ENCODE data around the gene FAM13A.

FAM13A gene

GRCh38 chr4:88788424-88788823 is 268.6 kb downstream of the FAM13A start:
- no peak for DNase-seq (ENCODE audit: low read depth in 1 of 2, low spot score in 1 of 2)

GRCh38 chr4:88786011-88786410 is 271.0 kb downstream of the FAM13A start:
- DNase-seq (ENCODE audit: low read depth in 1 of 2, low spot score in 1 of 2), result no peak

GRCh38 chr4:88780389-88780788 is 276.6 kb downstream of the FAM13A start:
- DNase-seq (ENCODE audit: low read depth in 1 of 2, low spot score in 1 of 2), result no peak

- DNase-seq (ENCODE audit: low read depth in 1 of 2, low spot score in 1 of 2), result no peak
These were observed 277.6 kb downstream of the FAM13A start for GRCh38 chr4:88779431-88779830.

GRCh38 chr4:88775529-88775928 is 281.5 kb downstream of the FAM13A start:
- DNase-seq (ENCODE audit: low read depth in 1 of 2, low spot score in 1 of 2), result no peak

GRCh38 chr4:88775026-88775425 is 282.0 kb downstream of the FAM13A start:
- DNase-seq (ENCODE audit: low read depth in 1 of 2, low spot score in 1 of 2), result no peak

GRCh38 chr4:88771883-88772450 is 285.0 kb downstream of the FAM13A start:
- no peak for DNase-seq (ENCODE audit: low read depth in 1 of 2, low spot score in 1 of 2)

GRCh38 chr4:88765729-88766128 is 291.3 kb downstream of the FAM13A start:
- no peak for DNase-seq (ENCODE audit: low read depth in 1 of 2, low spot score in 1 of 2)

GRCh38 chr4:88763075-88763474 is 293.9 kb downstream of the FAM13A start:
- DNase-seq (ENCODE audit: low read depth in 1 of 2, low spot score in 1 of 2), result no peak

GRCh38 chr4:88761861-88762523 is 295.0 kb downstream of the FAM13A start:
- no peak for DNase-seq (ENCODE audit: low read depth in 1 of 2, low spot score in 1 of 2)

GRCh38 chr4:88761342-88761741 is 295.6 kb downstream of the FAM13A start:
- no peak for DNase-seq (ENCODE audit: low read depth in 1 of 2, low spot score in 1 of 2)

- DNase-seq (ENCODE audit: low read depth in 1 of 2, low spot score in 1 of 2), result no peak
These were observed 297.1 kb downstream of the FAM13A start for GRCh38 chr4:88759895-88760290.

GRCh38 chr4:88759039-88759894 is 297.7 kb downstream of the FAM13A start:
- no peak for DNase-seq (ENCODE audit: low read depth in 1 of 2, low spot score in 1 of 2)

GRCh38 chr4:88758264-88758663 is 298.7 kb downstream of the FAM13A start:
- no peak for DNase-seq (ENCODE audit: low read depth in 1 of 2, low spot score in 1 of 2)

GRCh38 chr4:88757776-88758175 is 299.2 kb downstream of the FAM13A start:
- DNase-seq (ENCODE audit: low read depth in 1 of 2, low spot score in 1 of 2), result no peak

- DNase-seq (ENCODE audit: low read depth in 1 of 2, low spot score in 1 of 2), result no peak
These were observed 299.9 kb downstream of the FAM13A start for GRCh38 chr4:88757067-88757466.

GRCh38 chr4:88756149-88756548 is 300.8 kb downstream of the FAM13A start:
- no peak for DNase-seq (ENCODE audit: low read depth in 1 of 2, low spot score in 1 of 2)

- no peak for DNase-seq (ENCODE audit: low read depth in 1 of 2, low spot score in 1 of 2)
These were observed 301.5 kb downstream of the FAM13A start for GRCh38 chr4:88755454-88755853.

GRCh38 chr4:88754796-88755195 is 302.2 kb downstream of the FAM13A start:
- DNase-seq (ENCODE audit: low read depth in 1 of 2, low spot score in 1 of 2), result no peak

GRCh38 chr4:88753658-88754571 is 303.1 kb downstream of the FAM13A start:
- no peak for DNase-seq (ENCODE audit: low read depth in 1 of 2, low spot score in 1 of 2)

GRCh38 chr4:88752754-88753153 is 304.2 kb downstream of the FAM13A start:
- no peak for DNase-seq (ENCODE audit: low read depth in 1 of 2, low spot score in 1 of 2)

Measured in stimulated activated CD4-positive, alpha-beta T cell treated with anti-CD3 and anti-CD28 coated beads, Interleukin-15, amount 100 ng/mL, for 1 hour (primary cell).